Measurements from ENCODE around the gene TAOK1. TPM values are rescaled to one million over a fixed set of nuclear protein-coding genes. Genes with fewer than 3 reads are reported as not detected.
"Not testable (repeated sequence)": the region's sequence is repeated elsewhere in the genome, so short reads cannot be mapped to it uniquely, and the experiment has no call there.

Gene TAOK1
- total RNA-seq = 10 to 100 TPM; 40.0 to 42.0 TPM

GRCh38 chr17:29389982-29390850, at the start of gene TAOK1:
Gene TAOK1 (plus strand): TSS chr17:29390363. CDS start chr17:29451549, 61,186 bp downstream.
- peak within 1 kb of the TSS; percentile 97 for H3K27ac Mint-ChIP-seq
- H3K36me3 Mint-ChIP-seq (ENCODE audit: low read depth) = peaks cover 34% of the 10 kb centered on the region
- no peaks in the 10 kb centered on the region for H3K9me3 Mint-ChIP-seq
- peak; percentile 96 for ATAC-seq (replicated peaks)
- H3K27me3 Mint-ChIP-seq = no peaks in the 10 kb centered on the region
- H3K4me3 Mint-ChIP-seq = peak within 1 kb of the TSS; percentile 98
- peaks cover 31% of the 10 kb centered on the region for H3K4me1 Mint-ChIP-seq

- ATAC-seq (replicated peaks) = no peak
- Mint-ChIP-seq H3K9me3 (no peaks in the 10 kb centered on the region), H3K27ac (no peak overlapping the region), H3K4me3 (no peak overlapping the region), H3K36me3 (ENCODE audit: low read depth) (no peaks in the 10 kb centered on the region), H3K4me1 (no peaks in the 10 kb centered on the region), H3K27me3 (peaks cover 14% of the 10 kb centered on the region)
Observed at GRCh38 chr17:29341726-29342125, 48.4 kb upstream of the TAOK1 start.

GRCh38 chr17:29342158-29342765, 47.9 kb upstream of the TAOK1 start:
- H3K36me3 Mint-ChIP-seq (ENCODE audit: low read depth) = no peaks in the 10 kb centered on the region
- no peaks in the 10 kb centered on the region for H3K9me3 Mint-ChIP-seq
- ATAC-seq (replicated peaks) = no peak
- no peak overlapping the region for H3K27ac Mint-ChIP-seq
- peaks cover 14% of the 10 kb centered on the region for H3K27me3 Mint-ChIP-seq
- no peak overlapping the region for H3K4me3 Mint-ChIP-seq
- no peaks in the 10 kb centered on the region for H3K4me1 Mint-ChIP-seq

- Mint-ChIP-seq H3K9me3 (no peaks in the 10 kb centered on the region), H3K27ac (no peak overlapping the region), H3K36me3 (ENCODE audit: low read depth) (no peaks in the 10 kb centered on the region), H3K4me1 (no peaks in the 10 kb centered on the region), H3K4me3 (no peak overlapping the region), H3K27me3 (peaks cover 14% of the 10 kb centered on the region)
- no peak for ATAC-seq (replicated peaks)
Observed at GRCh38 chr17:29344201-29344856, 45.8 kb upstream of the TAOK1 start.

DNA sequence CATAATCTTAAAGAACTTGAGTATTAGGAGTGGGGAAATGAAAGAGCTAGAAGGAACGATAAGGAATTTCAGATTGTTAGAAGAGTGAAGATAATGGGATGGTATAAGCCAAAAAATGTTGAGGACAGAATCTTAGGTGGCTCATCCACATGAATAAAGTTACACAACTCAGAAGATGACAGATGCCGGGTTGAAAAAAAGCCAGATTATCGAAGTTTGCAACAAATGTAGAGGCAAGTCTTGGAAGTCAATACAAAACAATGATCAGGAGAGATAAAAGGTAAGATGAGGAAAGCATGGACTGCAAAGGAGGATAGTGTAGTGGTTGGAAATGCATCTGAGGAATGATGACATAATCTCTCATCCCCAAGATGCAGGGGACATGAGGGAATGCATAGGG, 45.1 kb upstream of the TAOK1 start:
- Mint-ChIP-seq H3K27me3 (peaks cover 14% of the 10 kb centered on the region), H3K4me1 (no peaks in the 10 kb centered on the region), H3K9me3 (no peaks in the 10 kb centered on the region), H3K27ac (no peak overlapping the region), H3K36me3 (ENCODE audit: low read depth) (no peaks in the 10 kb centered on the region), H3K4me3 (no peak overlapping the region)
- no peak for ATAC-seq (replicated peaks)

DNA sequence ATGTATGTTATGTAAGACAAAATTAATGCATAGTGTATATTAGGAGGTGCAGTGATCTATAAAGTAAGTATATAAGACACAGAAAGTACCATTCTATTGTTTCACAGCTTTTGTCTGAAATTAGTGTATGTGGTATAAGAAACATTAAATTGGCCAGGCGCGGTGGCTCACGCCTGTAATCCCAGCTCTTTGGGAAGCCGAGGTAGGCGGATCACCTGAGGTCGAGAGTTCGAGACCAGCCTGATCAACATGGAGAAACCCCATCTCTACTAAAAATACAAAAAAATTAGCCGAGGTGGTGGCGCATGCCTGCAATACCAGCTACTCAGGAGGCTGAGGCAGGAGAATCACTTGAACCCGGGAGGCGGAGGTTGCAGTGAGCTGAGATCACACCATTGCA, 44.7 kb upstream of the TAOK1 start:
- peaks cover 14% of the 10 kb centered on the region for H3K27me3 Mint-ChIP-seq
- ATAC-seq (replicated peaks); H3K9me3 Mint-ChIP-seq; H3K4me3 Mint-ChIP-seq; H3K4me1 Mint-ChIP-seq; H3K36me3 Mint-ChIP-seq (ENCODE audit: low read depth); H3K27ac Mint-ChIP-seq: not testable (repeated sequence)

GRCh38 chr17:29346462-29346861, 43.7 kb upstream of the TAOK1 start:
- no peak for ATAC-seq (replicated peaks)
- Mint-ChIP-seq H3K4me1 (no peaks in the 10 kb centered on the region), H3K4me3 (no peak overlapping the region), H3K9me3 (no peaks in the 10 kb centered on the region), H3K27me3 (peaks cover 11% of the 10 kb centered on the region), H3K36me3 (ENCODE audit: low read depth) (no peaks in the 10 kb centered on the region), H3K27ac (no peak overlapping the region)

GRCh38 chr17:29347831-29348629, 42.1 kb upstream of the TAOK1 start:
- H3K27me3 Mint-ChIP-seq = peaks cover 9% of the 10 kb centered on the region
- no peak overlapping the region for H3K4me3 Mint-ChIP-seq
- H3K4me1 Mint-ChIP-seq = no peaks in the 10 kb centered on the region
- ATAC-seq (replicated peaks) = no peak
- H3K27ac Mint-ChIP-seq = no peak overlapping the region
- H3K36me3 Mint-ChIP-seq (ENCODE audit: low read depth) = no peaks in the 10 kb centered on the region
- H3K9me3 Mint-ChIP-seq = no peaks in the 10 kb centered on the region

GRCh38 chr17:29349409-29349808, 40.8 kb upstream of the TAOK1 start:
- no peak for ATAC-seq (replicated peaks)
- Mint-ChIP-seq H3K27ac (no peak overlapping the region), H3K27me3 (peaks cover 3% of the 10 kb centered on the region), H3K9me3 (no peaks in the 10 kb centered on the region), H3K4me1 (no peaks in the 10 kb centered on the region), H3K36me3 (ENCODE audit: low read depth) (no peaks in the 10 kb centered on the region), H3K4me3 (no peak overlapping the region)

DNA sequence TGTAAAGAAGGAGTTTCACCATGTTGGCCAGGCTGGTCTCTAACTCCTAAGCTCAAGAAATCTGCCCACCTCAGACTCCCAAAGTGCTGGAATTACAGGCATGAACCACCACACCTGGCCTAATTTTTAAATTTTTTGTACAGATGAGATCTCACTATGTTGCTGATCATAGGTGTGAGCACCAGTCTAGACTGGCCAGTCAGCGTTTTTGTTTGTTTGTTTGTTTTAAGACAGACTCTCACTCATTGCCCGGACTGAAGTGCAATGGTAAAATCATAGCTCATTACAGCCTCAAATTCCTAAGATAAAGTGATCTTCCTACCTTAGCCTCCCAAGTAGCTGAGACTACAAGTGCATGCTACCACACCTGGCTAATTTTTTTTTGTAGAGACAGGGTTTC, 38.0 kb upstream of the TAOK1 start:
- Mint-ChIP-seq H3K4me3 (no peak overlapping the region), H3K36me3 (ENCODE audit: low read depth) (no peaks in the 10 kb centered on the region), H3K9me3 (no peaks in the 10 kb centered on the region), H3K4me1 (no peaks in the 10 kb centered on the region), H3K27me3 (peaks cover 2% of the 10 kb centered on the region), H3K27ac (no peak overlapping the region)
- no peak for ATAC-seq (replicated peaks)

GRCh38 chr17:29357232-29357631, 32.9 kb upstream of the TAOK1 start:
- no peak overlapping the region for H3K27ac Mint-ChIP-seq

DNA sequence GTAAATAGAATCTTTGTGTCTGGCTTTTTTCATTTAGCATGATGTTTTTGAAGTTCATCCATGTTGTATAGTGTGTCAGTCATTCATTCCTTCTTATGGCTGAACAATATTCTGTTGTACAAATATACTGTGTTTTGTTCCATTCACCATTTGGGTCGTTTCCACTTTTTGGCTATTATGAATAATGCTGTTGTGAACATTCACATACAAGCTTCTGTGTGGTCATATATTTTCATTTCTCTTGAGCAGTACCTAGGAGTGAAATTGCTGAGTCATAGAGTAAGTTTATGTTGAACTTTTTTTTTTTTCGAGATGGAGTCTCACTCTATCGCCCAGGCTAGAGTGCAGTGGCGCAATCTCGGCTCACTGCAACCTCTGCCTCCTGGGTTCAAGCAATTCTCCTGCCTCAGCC, 32.3 kb upstream of the TAOK1 start:
- no peak overlapping the region for H3K4me3 Mint-ChIP-seq
- no peak overlapping the region for H3K27ac Mint-ChIP-seq
- peak; percentile 86 for ATAC-seq (replicated peaks)
- no peaks in the 10 kb centered on the region for H3K4me1 Mint-ChIP-seq
- H3K36me3 Mint-ChIP-seq (ENCODE audit: low read depth) = no peaks in the 10 kb centered on the region
- peaks cover 3% of the 10 kb centered on the region for H3K27me3 Mint-ChIP-seq
- no peaks in the 10 kb centered on the region for H3K9me3 Mint-ChIP-seq

More at GRCh38 chr17:29357232-29357631, 32.9 kb upstream of the TAOK1 start:
- no peaks in the 10 kb centered on the region for H3K36me3 Mint-ChIP-seq (ENCODE audit: low read depth)
- H3K9me3 Mint-ChIP-seq = no peaks in the 10 kb centered on the region
- H3K27me3 Mint-ChIP-seq = peaks cover 3% of the 10 kb centered on the region
- ATAC-seq (replicated peaks) = no peak
- H3K4me3 Mint-ChIP-seq = no peak overlapping the region
- no peaks in the 10 kb centered on the region for H3K4me1 Mint-ChIP-seq

GRCh38 chr17:29358416-29358815, 31.7 kb upstream of the TAOK1 start:
- Mint-ChIP-seq H3K4me1 (no peaks in the 10 kb centered on the region), H3K36me3 (ENCODE audit: low read depth) (no peaks in the 10 kb centered on the region), H3K9me3 (no peaks in the 10 kb centered on the region), H3K4me3 (no peak overlapping the region), H3K27me3 (peaks cover 3% of the 10 kb centered on the region), H3K27ac (no peak overlapping the region)
- ATAC-seq (replicated peaks) = peak; percentile 40

DNA sequence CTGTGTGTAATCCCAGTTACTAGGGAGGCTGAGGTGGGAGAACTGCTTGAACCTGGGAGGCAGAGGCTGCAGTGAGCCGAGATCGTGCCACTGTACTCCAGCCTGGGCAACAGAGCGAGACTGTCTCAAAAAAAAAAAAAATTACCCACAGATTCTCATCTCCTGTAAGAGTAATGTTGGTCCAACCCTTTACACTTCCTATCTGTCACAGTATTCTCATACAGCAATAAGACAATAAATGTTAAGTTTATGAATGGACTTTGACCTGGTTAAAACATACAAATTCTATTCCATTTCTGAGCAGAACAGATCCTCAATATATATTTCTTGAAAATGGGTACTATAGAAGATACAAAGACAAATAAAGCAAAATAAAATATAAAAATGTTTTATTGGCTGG, 30.4 kb upstream of the TAOK1 start:
- Mint-ChIP-seq H3K36me3 (ENCODE audit: low read depth) (no peaks in the 10 kb centered on the region), H3K27me3 (peaks cover 3% of the 10 kb centered on the region), H3K9me3 (no peaks in the 10 kb centered on the region), H3K4me3 (no peak overlapping the region), H3K4me1 (no peaks in the 10 kb centered on the region), H3K27ac (no peak overlapping the region)
- no peak for ATAC-seq (replicated peaks)

Measured in activated T-helper 17 cell treated with anti-CD3 and anti-CD28 coated beads, Interleukin-2, amount 50 U/mL, for 72 hours (primary cell).